GM12892 (cell line): ENCODE results near the gene ABCB10.

Experiments
- POLR2A ChIP-seq: IDR thresholded peaks from 2 replicates; pipeline ENCODE4 v1.6.1; 2011; ENCODE audit warnings: low read depth, low read length, control low read depth
- POLR2AphosphoS5 ChIP-seq: IDR thresholded peaks from 2 replicates; pipeline ENCODE4 v1.6.1; 2011; ENCODE audit warnings: low read depth, low read length, control low read depth

- no peak; the same call in 1 of the 2 replicates for TF ChIP-seq POLR2A
- TF ChIP-seq POLR2AphosphoS5 = peak; percentile 36; the same call in 1 of the 2 replicates
Measured at GRCh38 chr1:229558460-229559335, at the start of gene ABCB10.
